ENCODE data around the gene ARL11. TPM values are rescaled to one million over a fixed set of nuclear protein-coding genes. Genes with fewer than 3 reads are reported as not detected.

Gene ARL11
- total and polyA plus RNA-seq, 2 of the 4 experiments (the other 2 are of a cell fraction) = not detected

DNA sequence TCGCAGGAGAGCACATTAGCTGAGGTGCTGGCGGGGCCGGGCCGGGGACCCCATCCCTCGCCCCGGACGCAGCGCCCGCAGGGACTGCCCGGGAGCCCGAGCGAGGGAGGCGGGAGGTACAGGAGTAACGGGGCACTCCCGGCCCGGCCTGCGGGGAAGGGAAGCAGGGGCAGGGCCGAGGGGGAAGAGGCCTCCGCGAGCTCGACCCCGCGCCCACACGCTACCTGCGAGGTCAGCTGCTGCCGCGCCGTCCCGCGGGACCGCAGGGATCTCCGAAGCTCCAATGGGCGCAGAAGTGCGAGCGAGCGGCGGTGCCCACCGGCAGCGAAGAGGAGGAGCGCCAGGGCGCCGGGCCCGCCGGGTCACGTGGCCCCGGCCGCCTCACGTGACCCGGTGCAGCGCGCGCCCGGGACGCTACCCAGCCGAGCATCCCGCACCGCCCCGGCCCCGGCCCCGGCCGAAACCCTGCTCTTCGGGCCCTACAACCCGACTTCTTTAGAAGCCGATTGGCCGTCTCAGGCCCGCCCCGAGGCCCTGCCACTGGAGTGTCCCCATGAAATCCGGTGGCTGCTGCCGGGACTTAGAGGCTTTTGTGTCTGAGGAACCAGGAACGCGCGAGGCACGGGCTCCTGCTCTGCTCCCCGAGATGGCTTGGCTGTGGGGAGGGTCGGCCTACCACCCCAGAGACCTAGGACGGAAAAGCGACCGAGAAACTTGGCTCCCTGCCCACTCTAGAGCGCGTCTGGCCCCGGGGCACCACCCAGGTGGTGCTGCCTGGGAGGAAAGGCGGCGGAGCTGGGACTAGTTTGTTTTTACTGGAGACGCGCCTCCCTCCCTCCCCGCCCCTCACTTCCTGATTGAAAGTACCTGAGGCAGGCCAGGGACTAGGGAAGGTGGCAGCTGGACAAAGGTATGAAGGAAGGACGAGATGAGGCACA, 42.8 kb upstream of the ARL11 start, which contains the start of gene RCBTB1:
TSS of gene RCBTB1 (minus strand) at position 339 of the 938 bp plus-strand sequence. CDS start 18,279 bp downstream, outside the sequence.
- DNase-seq (peak; percentile 45), ATAC-seq (ENCODE audit: low read depth) (peak; percentile 92)
- intact Hi-C loops (cut with micrococcal nuclease) = no loop called here
- Histone ChIP-seq H3K9ac (ENCODE audit: low read depth, low read length) (peak within 1 kb of the TSS; percentile 92), H2BK120ac (ENCODE audit: low read depth, low read length) (peak within 1 kb of the TSS; percentile 82), H3K56ac (ENCODE audit: extremely low read depth, insufficient read depth, low read length) (peak within 1 kb of the TSS; percentile 63), H2BK15ac (ENCODE audit: low read depth, low read length) (peak within 1 kb of the TSS; percentile 83; the same call in 1 of the 3 replicates), H4K5ac (ENCODE audit: low read depth, low read length) (peak within 1 kb of the TSS; percentile 72), H2AFZ (replicated peaks; ENCODE audit: low read length, poor library complexity) (peak within 1 kb of the TSS; percentile 99), H3K27me3 (ENCODE audit: control insufficient read depth, insufficient read depth, low read length) (no peaks in the 10 kb centered on the region), H3K4me3 (ENCODE audit: insufficient read depth, low read depth, low read length) (peak within 1 kb of the TSS; percentile 98), H3K4me1 (ENCODE audit: control insufficient read depth, insufficient read depth, low read length) (peaks cover 3% of the 10 kb centered on the region), H2BK20ac (ENCODE audit: low read depth, low read length) (0 out of 2 replicates have a peak within 1 kb of the TSS, but pooled peaks have one; percentile 33), H3K23ac (ENCODE audit: low read depth, low read length) (peak within 1 kb of the TSS; percentile 83), H3K14ac (replicated peaks; ENCODE audit: low read depth, low read length) (peak within 1 kb of the TSS; percentile 84), H4K91ac (ENCODE audit: insufficient read depth, low read depth, low read length) (peak within 1 kb of the TSS; percentile 91), H3K79me1 (ENCODE audit: low read depth in 1 of 2, low read length in 2 of 2) (peaks cover 28 to 48% of the 10 kb centered on the region in 2 experiments), H4K20me1 (ENCODE audit: insufficient read depth, low read length) (peaks cover 3% of the 10 kb centered on the region; the same call in 1 of the 2 replicates), H3K4me2 (ENCODE audit: low read depth, low read length) (peak within 1 kb of the TSS; percentile 97), H3K18ac (ENCODE audit: low read depth, low read length) (peak within 1 kb of the TSS; percentile 52), H2BK5ac (ENCODE audit: low read depth, low read length, poor library complexity, severe bottlenecking) (peak within 1 kb of the TSS; percentile 77), H3K9me3 (ENCODE audit: control insufficient read depth, insufficient read depth, low read length) (no peaks in the 10 kb centered on the region), H2AK9ac (replicated peaks; ENCODE audit: low read depth, low read length, poor library complexity) (peak within 1 kb of the TSS; percentile 91), H3K9me1 (ENCODE audit: insufficient read depth, low read length) (peaks cover 8% of the 10 kb centered on the region), H3K27ac (ENCODE audit: insufficient read depth, low read length) (peak within 1 kb of the TSS; percentile 88), H4K8ac (ENCODE audit: low read depth in 2 of 2, low read length in 2 of 2) (peak within 1 kb of the TSS; percentile 96 to 98), H2AK5ac (ENCODE audit: low read depth, low read length) (peak within 1 kb of the TSS; percentile 83), H3K4ac (ENCODE audit: low read depth, low read length) (peak within 1 kb of the TSS; percentile 91), H3K36me3 (ENCODE audit: control insufficient read depth, insufficient read depth, low read length) (peaks cover 6% of the 10 kb centered on the region; the same call in 1 of the 2 replicates)
- in situ Hi-C loops (cut with MboI; ENCODE audit: low sequenced_read_pairs) = no loop called here
- 1% methylated on average over 33 of the region's 87 CpGs; no CpG with 5 or more reads in 1 of the 2 experiments for WGBS, 2 experiments (ENCODE audit: extremely low coverage in 2 of 2, insufficient read length in 1 of 2)
- dilution Hi-C loops (cut with HindIII; ENCODE audit: low sequenced_read_pairs, unreplicated experiment) = no loop called here
- POLR2A ChIA-PET (ENCODE audit: unreplicated experiment) = interaction anchor here (0.6 kb wide), 1 partner anchor 30 kb away, joined by 3 read pairs; no protein-coding TSS in a partner anchor
- BruUV-seq (replicated peaks) = no TSS peak
- CTCF ChIA-PET = interaction anchor here (0.6 kb wide), 1 partner anchor 210 kb away, joined by 3 read pairs; no protein-coding TSS in a partner anchor
- TF ChIP-seq BHLHE40 (IDR thresholded peaks at IDR 0.05; ENCODE audit: low read depth, low read length) (peak; percentile 70; the same call in 1 of the 2 replicates), POLR2A (IDR thresholded peaks at IDR 0.05; ENCODE audit: low read depth, low read length) (no peak), CEBPB (IDR thresholded peaks at IDR 0.05; ENCODE audit: low read depth, low read length) (no peak), FOS (IDR thresholded peaks at IDR 0.05; ENCODE audit: low read depth, low read length) (peak; percentile 97), MXI1 (IDR thresholded peaks at IDR 0.05; ENCODE audit: borderline replicate concordance, low read depth, low read length) (peak; percentile 38; the same call in 1 of the 2 replicates), RFX5 (IDR thresholded peaks at IDR 0.05; ENCODE audit: low read depth, low read length) (no peak), CHD1 (IDR thresholded peaks at IDR 0.05; ENCODE audit: low read depth, low read length) (no peak), RCOR1 (IDR thresholded peaks at IDR 0.05; ENCODE audit: insufficient replicate concordance, low read length) (no peak), SMC3 (IDR thresholded peaks at IDR 0.05; ENCODE audit: low read depth, low read length) (no peak)
- TF ChIP-seq, protein P1, sequence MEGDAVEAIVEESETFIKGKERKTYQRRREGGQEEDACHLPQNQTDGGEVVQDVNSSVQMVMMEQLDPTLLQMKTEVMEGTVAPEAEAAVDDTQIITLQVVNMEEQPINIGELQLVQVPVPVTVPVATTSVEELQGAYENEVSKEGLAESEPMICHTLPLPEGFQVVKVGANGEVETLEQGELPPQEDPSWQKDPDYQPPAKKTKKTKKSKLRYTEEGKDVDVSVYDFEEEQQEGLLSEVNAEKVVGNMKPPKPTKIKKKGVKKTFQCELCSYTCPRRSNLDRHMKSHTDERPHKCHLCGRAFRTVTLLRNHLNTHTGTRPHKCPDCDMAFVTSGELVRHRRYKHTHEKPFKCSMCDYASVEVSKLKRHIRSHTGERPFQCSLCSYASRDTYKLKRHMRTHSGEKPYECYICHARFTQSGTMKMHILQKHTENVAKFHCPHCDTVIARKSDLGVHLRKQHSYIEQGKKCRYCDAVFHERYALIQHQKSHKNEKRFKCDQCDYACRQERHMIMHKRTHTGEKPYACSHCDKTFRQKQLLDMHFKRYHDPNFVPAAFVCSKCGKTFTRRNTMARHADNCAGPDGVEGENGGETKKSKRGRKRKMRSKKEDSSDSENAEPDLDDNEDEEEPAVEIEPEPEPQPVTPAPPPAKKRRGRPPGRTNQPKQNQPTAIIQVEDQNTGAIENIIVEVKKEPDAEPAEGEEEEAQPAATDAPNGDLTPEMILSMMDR (conservative IDR thresholded peaks at IDR 0.05; ENCODE audit: low read depth, low read length) = no peak
- TF ChIP-seq, protein P2, sequence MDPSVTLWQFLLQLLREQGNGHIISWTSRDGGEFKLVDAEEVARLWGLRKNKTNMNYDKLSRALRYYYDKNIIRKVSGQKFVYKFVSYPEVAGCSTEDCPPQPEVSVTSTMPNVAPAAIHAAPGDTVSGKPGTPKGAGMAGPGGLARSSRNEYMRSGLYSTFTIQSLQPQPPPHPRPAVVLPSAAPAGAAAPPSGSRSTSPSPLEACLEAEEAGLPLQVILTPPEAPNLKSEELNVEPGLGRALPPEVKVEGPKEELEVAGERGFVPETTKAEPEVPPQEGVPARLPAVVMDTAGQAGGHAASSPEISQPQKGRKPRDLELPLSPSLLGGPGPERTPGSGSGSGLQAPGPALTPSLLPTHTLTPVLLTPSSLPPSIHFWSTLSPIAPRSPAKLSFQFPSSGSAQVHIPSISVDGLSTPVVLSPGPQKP (IDR thresholded peaks at IDR 0.05; ENCODE audit: borderline replicate concordance, low read depth, low read length) = no peak
- TF ChIP-seq, protein P3, sequence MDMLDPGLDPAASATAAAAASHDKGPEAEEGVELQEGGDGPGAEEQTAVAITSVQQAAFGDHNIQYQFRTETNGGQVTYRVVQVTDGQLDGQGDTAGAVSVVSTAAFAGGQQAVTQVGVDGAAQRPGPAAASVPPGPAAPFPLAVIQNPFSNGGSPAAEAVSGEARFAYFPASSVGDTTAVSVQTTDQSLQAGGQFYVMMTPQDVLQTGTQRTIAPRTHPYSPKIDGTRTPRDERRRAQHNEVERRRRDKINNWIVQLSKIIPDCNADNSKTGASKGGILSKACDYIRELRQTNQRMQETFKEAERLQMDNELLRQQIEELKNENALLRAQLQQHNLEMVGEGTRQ (IDR thresholded peaks at IDR 0.05; ENCODE audit: low read depth, low read length) = peak; percentile 99
